Right lobe of liver (tissue), 6 donors: Measurements from ENCODE around the gene RAPGEF2. TPM values are rescaled to one million over a fixed set of nuclear protein-coding genes. Genes with fewer than 3 reads are reported as not detected.

Experiments used
- ATAC-seq, 4 donors: fragments of 200-7000 bp; cut with Tn5 transposase; one replicate each; pipeline ENCODE4 v1.9.1; 2020; ENCODE audit warnings: mild to moderate bottlenecking in 4 of 4, moderate library complexity in 4 of 4
- DNase-seq, 3 donors: peaks; one replicate each; pipeline ENCODE4 v3.0.0-alpha.2; 2020
- H3K27ac ChIP-seq, 3 donors: fragments of 200-600 bp; one replicate each; pipeline ENCODE4 v1.8.0; 2022
- H3K27me3 ChIP-seq, 2 donors: fragments of 200-600 bp; one replicate each; pipeline ENCODE4 v1.8.0; 2022
- H3K36me3 ChIP-seq, 4 donors: fragments of 200-600 bp; sonication (generic) in 1 of 4; one replicate each; pipeline versions ENCODE4 v1.5.1 to v1.8.0; 2017 to 2022; ENCODE audit warnings: control low read depth in 1 of 4
- H3K4me1 ChIP-seq, 4 donors: fragments of 200-600 bp; sonication (generic) in 1 of 4; one replicate each; pipeline versions ENCODE4 v1.5.1 to v1.8.0; 2017 to 2022; ENCODE audit warnings: control low read depth in 1 of 4
- H3K4me3 ChIP-seq, 3 donors: fragments of 200-600 bp; one replicate each; pipeline ENCODE4 v1.8.0; 2022
- H3K9me3 ChIP-seq, 4 donors: fragments of 200-600 bp; sonication (generic) in 1 of 4; one replicate each; pipeline versions ENCODE4 v1.5.1 to v1.8.0; 2017 to 2022; ENCODE audit warnings: control low read depth in 1 of 4
- POLR2A ChIP-seq: fragments of 450-650 bp; IDR thresholded peaks from one replicate; pipeline ENCODE4 v1.6.1; 2017; ENCODE audit warnings: antibody characterized with exemption, mild to moderate bottlenecking
- WGBS: methylation state at CpG from one replicate; pipeline ENCODE4 v1.1.6; 2018; ENCODE audit warnings: low coverage, low lambda C conversion rate; ENCODE audit not compliant: insufficient coverage; ENCODE audit errors: missing lambda C conversion rate; 5-methylcytosine and 5-hydroxymethylcytosine counted together
- intact Hi-C, 2 donors: fragments of 100-400 bp; cut with DNase I; formaldehyde crosslinking; loops; one replicate each; pipeline versions ENCODE4 v1.11.2 to v1.14.1; 2022
- total RNA-seq, 6 experiments: library from RNA; depleted of rRNA in 2 of 6; stranded (reverse); fragments of >200 nt in 2 of 6; fragmentation: NEBNext Ultra II Directional in 3 of 6; extraction: Animal tissue kit (Norgen Biotek cat#: 25700) in 3 of 6; gene quantifications; one replicate each; pipeline versions ENCODE4 v1.1.0 to v1.2.4, GENCODE V29; 2016 to 2023
- TF ChIP-seq, protein P1 (sequence below), 4 donors: fragments of 200-600 bp in 3 of 4; fragments of 450-650 bp in 1 of 4; IDR thresholded peaks; one replicate each; pipeline versions ENCODE4 v1.5.1 to v1.8.0; 2016 to 2022; ENCODE audit warnings: antibody characterized with exemption in 4 of 4, mild to moderate bottlenecking in 2 of 4
- donor health status: DM: no; HTN: yes; CAD: no.
- donor health status: DM: no; HTN: no; CAD: no.
- donor health status: DM: no; HTN: no; CAD: no.
- donor health status: DM: no; HTN: yes; CAD: no.
- donor health status: DM: no; HTN: yes; CAD: no.

The RAPGEF2 gene
- total RNA-seq, 6 experiments from 2014 or later = 22.1 to 32.1 (median 27.2) TPM

DNA sequence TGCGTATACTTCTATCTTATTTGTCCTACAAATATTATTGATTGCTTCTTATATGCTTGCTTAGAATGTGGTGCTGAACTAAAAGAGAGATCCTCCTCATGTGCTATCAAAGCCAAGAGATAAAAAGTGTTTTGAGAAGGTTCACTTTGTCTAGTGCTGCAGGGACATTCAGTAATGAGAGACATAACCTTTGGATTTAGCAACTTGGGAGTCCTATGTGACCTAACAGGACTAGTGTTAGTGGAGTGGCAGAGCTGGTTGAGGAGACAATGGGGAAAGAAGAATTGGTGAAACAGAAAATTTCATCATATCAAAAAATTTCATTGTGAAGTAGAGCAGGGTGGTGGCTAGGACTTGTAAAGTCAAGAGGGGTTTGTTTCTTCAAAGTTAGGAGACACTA is 117.0 kb downstream of the RAPGEF2 start:
- no peaks in the 10 kb centered on the region for H3K36me3 ChIP-seq
- H3K9me3 ChIP-seq = no peaks in the 10 kb centered on the region
- peaks cover 0 to 26% (median 4%) of the 10 kb centered on the region in 4 donors for H3K4me1 ChIP-seq
- H3K27ac ChIP-seq = no peak overlapping the region
- intact Hi-C loops = no loop called here
- ATAC-seq (peak; percentile 46 to 67 (median 60)), DNase-seq (no peak)
- TF ChIP-seq, protein P1, sequence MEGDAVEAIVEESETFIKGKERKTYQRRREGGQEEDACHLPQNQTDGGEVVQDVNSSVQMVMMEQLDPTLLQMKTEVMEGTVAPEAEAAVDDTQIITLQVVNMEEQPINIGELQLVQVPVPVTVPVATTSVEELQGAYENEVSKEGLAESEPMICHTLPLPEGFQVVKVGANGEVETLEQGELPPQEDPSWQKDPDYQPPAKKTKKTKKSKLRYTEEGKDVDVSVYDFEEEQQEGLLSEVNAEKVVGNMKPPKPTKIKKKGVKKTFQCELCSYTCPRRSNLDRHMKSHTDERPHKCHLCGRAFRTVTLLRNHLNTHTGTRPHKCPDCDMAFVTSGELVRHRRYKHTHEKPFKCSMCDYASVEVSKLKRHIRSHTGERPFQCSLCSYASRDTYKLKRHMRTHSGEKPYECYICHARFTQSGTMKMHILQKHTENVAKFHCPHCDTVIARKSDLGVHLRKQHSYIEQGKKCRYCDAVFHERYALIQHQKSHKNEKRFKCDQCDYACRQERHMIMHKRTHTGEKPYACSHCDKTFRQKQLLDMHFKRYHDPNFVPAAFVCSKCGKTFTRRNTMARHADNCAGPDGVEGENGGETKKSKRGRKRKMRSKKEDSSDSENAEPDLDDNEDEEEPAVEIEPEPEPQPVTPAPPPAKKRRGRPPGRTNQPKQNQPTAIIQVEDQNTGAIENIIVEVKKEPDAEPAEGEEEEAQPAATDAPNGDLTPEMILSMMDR (IDR thresholded peaks at IDR 0.05) = no peak
- TF ChIP-seq POLR2A = no peak
- 57% methylated on average over 1 of the region's 1 CpG for WGBS
- no peak overlapping the region for H3K4me3 ChIP-seq
- no peaks in the 10 kb centered on the region for H3K27me3 ChIP-seq

DNA sequence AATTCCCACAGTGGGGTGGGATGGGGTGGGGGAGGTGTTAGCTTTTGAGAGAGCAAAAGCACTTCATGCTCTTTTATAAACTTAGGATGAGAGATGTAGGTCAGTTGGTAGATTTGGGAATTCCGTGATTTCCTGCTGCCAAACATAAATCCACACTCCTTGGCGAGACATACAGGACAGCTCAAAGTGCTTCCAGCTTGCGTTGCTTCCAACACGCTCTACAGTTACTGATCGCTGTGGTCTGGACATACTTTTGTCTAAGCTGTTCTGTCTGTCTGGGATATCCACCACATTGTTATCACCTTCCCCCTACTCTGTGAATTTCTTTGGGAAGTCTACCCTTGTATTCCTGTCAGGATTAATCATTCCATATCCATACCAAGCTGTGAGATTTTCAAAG is 117.5 kb downstream of the RAPGEF2 start:
- Histone ChIP-seq H3K27me3 (no peaks in the 10 kb centered on the region), H3K4me3 (no peak overlapping the region), H3K4me1 (peaks cover 0 to 30% (median 4%) of the 10 kb centered on the region in 4 donors), H3K36me3 (no peaks in the 10 kb centered on the region), H3K9me3 (no peaks in the 10 kb centered on the region), H3K27ac (no peak overlapping the region)
- no peak for ATAC-seq
- WGBS = 85% methylated on average over 2 of the region's 5 CpGs
- no peak for DNase-seq
- intact Hi-C loops = no loop called here
- no peak for TF ChIP-seq POLR2A
- TF ChIP-seq, protein P1 (IDR thresholded peaks at IDR 0.05) = no peak

DNA sequence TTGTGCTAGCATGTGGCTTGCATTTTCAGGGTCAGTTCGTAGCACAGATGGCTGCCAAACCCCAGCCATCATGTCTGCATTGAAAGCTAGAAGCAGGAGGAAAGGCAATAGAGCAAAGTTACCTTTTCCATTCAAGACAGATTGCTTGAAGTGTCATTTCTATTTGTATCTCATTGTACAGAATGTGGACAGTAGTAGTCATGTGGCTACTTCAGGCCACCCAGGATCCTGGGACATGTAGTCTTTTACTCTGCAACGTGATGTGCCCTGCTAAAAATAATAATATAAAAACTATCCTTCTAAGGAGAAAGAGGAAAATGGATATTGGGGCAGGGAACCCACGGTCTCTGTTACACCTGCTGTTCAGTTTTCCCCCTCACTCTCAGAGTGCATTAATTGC is 118.4 kb downstream of the RAPGEF2 start:
- intact Hi-C loops = no loop called here
- no peak for ATAC-seq
- no peak for TF ChIP-seq POLR2A
- TF ChIP-seq, protein P1 (IDR thresholded peaks at IDR 0.05) = no peak
- Histone ChIP-seq H3K4me1 (peaks cover 0 to 30% (median 4%) of the 10 kb centered on the region in 4 donors), H3K36me3 (no peaks in the 10 kb centered on the region), H3K27ac (no peak overlapping the region), H3K27me3 (no peaks in the 10 kb centered on the region), H3K9me3 (no peaks in the 10 kb centered on the region), H3K4me3 (no peak overlapping the region)
- WGBS = 94% methylated on average over 2 of the region's 3 CpGs
- DNase-seq = no peak

DNA sequence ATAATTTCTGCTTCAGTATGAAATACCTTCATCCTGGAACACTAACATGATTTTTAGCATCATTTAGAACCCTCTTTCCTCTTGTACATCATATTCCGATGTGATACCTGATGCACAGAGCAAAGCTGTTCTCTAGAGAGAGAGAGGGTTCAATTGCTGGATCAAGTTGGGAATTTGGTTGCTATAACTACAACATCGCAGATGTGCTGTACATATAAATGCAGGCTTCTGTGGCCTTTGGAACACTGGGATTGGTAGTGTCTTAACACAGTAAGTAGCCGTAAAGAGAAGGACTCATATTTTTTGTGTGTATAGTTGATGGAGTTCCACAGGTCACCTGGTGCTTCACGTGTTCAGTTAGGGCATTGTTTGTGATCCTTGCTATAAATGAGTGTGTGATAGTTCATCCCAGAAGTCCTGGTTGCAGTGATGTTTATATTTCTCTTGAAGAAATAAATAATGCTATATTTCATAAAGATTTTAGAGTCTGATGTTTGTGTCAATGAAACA is 119.2 kb downstream of the RAPGEF2 start:
- intact Hi-C loops = no loop called here

More for the DNA sequence above, 119.2 kb downstream of the RAPGEF2 start:
- no peaks in the 10 kb centered on the region for H3K27me3 ChIP-seq
- no peak for ATAC-seq
- WGBS = 68% methylated on average over 3 of the region's 4 CpGs
- TF ChIP-seq, protein P1 (IDR thresholded peaks at IDR 0.05) = no peak
- no peak for TF ChIP-seq POLR2A
- H3K9me3 ChIP-seq = no peaks in the 10 kb centered on the region
- no peak overlapping the region for H3K4me3 ChIP-seq
- H3K27ac ChIP-seq = no peak overlapping the region
- H3K36me3 ChIP-seq = no peaks in the 10 kb centered on the region
- H3K4me1 ChIP-seq = peaks cover 0 to 30% (median 6%) of the 10 kb centered on the region in 4 donors
- no peak for DNase-seq
